SKM-1 treated with dmso at 0.1 percent for 144 hours (cell line): ENCODE data around the gene TAF10.
A peak's percentile ranks its signal among the peaks of the same experiment; 100 is the strongest.

ENCODE experiments used
- DNase-seq: peaks from one replicate; lab custom pipeline; 2025; ENCODE audit not compliant: unreplicated experiment; lab: John Stamatoyannopoulos, UW

The TAF10 gene

DNA sequence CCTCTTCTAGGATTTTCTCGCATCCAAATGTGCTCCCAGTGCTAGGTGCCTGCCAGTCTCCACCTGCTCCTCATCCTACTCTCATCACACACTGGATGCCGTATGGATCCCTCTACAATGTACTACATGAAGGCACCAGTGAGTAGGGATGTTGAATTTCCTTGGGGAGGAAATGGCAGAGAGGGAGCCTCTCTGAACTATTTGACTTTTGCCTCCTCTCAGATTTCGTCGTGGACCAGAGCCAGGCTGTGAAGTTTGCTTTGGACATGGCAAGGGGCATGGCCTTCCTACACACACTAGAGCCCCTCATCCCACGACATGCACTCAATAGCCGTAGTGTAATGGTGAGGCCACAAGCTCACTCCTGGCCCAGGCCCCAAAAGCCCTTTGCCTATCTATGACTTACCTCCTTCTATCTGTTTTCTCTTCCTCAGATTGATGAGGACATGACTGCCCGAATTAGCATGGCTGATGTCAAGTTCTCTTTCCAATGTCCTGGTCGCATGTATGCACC, 2.5 kb downstream of the TAF10 start:
- DNase-seq, result no peak

DNA sequence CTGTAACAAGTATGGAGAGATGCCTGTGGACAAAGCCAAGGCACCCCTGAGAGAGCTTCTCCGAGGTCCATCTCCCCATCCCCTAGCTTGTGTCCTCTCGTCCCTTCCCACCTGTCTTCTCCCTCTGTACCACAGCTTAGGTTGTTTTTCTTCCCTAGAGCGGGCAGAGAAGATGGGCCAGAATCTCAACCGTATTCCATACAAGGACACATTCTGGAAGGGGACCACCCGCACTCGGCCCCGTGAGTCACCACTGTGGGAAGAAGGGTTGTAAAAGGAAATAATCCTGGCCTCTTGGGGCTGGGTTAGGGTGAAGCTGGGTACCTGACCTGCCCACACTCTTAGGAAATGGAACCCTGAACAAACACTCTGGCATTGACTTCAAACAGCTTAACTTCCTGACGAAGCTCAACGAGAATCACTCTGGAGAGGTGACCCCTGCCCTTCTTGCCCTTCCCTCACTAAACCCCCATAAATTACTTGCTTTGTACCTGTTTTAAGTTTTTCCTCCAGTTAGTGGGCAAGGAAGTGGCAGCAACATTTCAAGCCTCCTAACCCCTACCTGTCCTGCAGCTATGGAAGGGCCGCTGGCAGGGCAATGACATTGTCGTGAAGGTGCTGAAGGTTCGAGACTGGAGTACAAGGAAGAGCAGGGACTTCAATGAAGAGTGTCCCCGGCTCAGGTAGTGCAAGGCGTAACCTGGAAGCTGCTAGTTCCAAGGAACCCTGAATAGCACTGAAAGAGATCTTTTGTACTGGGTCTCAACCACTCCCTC, 3.1 kb downstream of the TAF10 start:
- no peak for DNase-seq

DNA sequence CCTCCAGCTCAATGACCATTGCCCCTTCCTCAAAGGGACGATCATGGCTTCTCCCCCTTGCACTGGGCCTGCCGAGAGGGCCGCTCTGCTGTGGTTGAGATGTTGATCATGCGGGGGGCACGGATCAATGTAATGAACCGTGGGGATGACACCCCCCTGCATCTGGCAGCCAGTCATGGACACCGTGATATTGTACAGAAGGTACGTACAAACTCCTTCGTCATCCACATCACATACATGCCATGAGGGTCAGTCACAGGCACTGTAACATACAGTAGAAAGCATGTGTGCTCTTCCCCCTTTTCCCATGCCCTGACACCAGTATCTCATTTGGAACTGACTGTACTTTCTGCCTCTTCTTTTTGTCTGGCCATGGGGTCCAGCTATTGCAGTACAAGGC, 4.0 kb downstream of the TAF10 start:
- no peak for DNase-seq

DNA sequence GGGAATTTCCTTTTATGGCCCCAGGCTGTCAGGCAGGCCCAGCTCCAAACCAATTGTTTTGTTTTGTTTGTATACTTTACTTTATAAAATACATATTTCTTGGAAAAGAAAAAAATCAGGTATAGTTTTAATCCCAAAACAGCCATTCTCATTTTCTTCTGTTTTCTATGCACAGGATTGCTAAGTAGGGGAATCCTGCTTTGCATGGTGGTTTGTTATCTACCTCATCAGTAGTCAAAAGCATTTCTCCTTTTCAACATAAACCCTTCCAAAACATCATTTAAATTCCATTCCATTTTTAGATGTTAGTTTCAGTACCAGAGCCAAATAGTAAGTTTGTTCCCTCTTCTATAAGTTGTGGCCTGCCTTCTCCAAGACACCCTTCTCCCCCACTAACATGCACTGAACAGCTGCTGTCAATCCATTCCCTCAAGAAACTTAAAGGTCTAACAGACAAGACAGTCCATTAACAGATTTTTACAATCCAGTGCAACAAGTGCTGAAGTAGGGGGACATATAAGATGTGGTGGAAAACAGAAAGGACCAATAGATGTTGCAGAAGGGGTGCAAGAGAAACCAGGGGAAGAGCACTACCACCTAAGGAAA, 4.7 kb downstream of the TAF10 start:
- no peak for DNase-seq

DNA sequence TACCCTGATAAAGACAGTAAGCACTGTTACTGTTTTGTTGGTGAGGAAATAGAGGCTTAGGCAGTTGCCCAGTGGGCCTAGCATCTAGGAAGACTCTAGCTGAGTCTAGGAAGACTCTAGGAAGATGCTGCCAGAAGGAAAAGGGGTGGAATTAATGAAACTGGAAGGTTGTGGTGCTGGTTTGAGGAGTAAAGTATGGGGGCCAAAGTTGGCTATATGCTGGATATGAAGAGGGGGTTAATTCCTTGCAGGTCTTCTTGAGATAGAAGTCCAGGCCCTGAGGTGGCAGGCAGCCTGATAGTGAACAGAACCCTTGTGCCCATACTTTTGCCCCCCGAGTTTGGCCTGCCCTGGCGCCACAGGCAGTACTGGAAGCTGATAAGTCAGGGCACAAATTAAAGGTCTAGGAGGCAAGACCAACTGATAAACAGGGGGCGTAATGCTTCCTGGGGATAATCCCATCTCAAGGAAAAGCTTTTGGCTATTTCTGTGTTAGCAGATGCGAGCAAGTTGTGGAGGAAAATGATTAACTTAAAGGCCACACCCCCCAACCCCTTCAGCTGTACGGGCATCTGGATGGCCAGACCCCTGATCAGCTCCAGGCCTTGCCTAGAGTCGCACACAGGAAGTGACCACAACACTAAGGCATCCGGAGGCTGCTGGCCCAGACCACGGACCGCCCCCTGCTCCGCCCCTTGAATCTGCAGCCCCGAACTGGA, 5.4 kb downstream of the TAF10 start:
- peak; percentile 59 for DNase-seq

DNA sequence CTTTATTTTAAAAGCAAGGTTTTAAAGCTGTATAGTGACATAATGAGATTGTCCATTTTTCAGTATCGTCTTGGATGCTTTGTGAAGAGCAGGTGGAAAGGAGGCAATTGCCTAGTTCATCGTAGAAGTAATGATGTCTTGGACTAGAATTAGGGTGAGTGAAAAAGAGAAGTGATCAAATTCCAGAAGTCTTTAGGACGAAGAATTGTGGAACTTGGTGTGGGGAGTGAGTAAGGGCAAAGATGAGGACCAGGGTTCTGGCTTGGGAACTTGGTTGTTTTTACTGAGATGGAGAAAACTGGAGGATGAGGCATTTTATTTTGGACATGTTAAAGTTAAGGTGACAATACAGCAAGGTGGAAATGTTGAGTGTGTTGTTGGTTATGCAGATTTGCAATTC, 7.2 kb downstream of the TAF10 start:
- DNase-seq, result no peak

DNA sequence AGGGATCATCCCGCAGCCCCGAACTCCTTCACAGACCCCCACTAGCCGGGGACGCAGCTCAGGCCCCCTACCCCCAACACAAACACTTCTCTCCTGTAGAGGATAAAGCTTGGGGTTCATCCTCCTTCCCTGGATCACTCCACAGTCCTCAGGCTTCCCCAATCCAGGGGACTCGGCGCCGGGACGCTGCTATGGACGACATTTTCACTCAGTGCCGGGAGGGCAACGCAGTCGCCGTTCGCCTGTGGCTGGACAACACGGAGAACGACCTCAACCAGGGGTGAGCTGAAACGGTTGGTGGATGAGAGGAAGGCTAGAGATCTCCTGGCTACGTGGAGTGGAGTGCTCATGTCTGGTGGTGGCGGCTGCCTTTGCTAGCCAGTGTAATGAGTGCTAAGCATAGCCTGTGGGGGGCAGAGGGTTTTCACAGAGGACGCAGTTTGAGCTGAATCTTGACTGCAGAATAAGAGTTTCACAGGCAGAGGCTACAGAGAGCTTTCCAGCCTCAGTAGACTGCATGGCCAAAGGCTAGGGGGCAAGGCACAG, 7.9 kb downstream of the TAF10 start:
- peak; percentile 40 for DNase-seq

DNA sequence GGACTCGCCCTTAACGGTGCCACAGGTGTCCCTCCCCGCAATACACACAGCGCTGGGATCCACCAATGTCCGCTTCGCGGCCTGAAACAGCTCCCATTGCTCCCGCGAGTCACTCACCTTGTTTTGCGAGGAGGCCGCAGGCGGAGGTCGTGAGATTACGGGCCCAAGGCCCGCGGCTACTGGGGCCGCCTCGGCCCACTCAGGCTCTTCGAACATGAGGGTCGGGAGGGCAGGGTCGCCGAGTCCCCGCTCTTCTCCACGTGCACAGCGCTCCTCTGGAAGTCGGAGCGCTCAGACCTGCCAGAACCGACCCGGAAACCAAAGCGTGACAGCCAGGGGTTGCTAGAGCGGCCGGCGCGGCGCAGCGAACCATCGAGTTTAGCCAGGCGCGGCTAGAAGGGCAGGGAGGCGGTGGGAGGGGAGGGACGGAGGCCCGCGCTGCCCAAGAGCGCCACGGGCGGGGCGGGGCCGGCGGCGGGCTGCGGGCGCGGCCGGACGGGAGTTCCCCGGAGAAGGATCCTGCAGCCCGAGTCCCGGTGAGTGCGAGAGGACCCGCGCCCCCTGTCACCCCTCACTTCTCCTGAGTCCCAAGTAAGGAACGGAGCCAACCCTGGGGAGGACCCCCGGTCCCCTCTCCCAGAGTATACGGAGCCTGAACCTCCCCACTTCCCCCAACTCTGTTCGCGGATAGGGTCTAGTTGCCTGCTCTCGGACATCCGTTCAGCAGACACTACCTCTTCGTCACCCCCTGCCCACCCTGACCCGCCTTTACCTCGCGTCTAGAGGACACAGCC, 8.5 kb downstream of the TAF10 start, which contains the start of the genes ILK and RRP8:
Gene ILK, plus strand, starts transcription at position 488 of the 794 bp plus-strand sequence. CDS start 498 bp downstream, outside the sequence.
Gene RRP8, minus strand, starts transcription at position 330 of the 794 bp plus-strand sequence. Its CDS starts 114 bp downstream, at position 216.
- peak; percentile 87 for DNase-seq

DNA sequence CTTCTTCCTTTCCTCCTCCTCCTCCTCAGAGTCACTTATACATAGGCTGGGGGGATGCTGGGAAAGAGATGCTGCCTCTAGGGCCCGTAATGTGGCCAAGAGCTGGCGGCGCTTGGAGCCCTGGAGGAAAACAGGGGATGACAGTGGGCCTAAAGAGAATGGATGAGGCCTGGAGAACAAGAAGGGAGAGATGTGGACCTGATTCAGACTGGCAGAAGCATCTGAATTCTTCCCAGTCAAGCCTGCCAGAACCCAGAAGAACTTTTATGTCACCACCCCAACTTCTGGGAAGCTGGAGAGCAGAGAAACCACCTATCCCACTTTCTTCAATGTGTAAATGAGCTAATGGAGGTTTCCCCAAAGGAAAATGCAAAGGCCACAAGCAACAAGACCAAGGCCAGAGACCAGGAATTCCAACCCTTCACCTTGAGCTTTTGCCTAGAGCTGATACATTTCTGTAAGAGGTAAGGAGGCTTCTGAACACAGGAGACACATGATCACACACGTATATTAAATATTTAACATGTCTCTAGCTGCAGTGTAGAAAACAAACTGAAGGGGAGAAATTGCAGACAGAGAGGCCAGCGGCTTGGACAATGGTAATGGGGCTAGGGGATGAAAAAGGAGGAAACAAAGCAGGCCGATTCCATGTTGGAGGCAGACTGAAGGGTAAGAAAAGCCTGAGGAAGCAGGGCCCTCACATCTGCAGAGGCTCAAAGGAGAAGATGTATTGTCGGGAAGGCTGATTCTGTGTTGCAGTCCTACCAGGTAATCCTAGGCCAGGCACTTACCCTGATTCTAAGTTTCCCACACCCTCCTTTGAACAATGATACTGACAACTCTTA, 9.7 kb downstream of the TAF10 start:
- no peak for DNase-seq

DNA sequence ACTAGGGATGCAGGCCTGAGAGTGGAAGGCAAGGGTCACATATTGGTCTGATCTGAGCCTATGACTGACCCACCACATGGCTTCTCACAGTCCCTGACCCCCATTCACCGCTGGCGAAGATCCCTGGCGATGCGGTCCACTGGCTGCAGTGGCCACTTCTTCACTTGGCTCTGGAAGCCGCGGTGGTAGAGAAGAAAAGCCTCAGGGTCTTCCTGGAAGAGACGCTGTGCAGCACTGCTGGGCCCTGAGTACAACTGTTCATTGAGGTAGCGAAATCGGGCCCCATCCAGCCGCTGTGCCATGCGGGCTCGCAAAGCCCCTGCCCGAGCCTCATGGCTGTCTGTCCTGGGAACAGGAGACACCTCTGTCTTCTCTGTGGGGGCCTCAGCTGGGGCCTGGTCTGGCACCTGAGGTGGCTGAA, 11.0 kb downstream of the TAF10 start:
- DNase-seq, result no peak

DNA sequence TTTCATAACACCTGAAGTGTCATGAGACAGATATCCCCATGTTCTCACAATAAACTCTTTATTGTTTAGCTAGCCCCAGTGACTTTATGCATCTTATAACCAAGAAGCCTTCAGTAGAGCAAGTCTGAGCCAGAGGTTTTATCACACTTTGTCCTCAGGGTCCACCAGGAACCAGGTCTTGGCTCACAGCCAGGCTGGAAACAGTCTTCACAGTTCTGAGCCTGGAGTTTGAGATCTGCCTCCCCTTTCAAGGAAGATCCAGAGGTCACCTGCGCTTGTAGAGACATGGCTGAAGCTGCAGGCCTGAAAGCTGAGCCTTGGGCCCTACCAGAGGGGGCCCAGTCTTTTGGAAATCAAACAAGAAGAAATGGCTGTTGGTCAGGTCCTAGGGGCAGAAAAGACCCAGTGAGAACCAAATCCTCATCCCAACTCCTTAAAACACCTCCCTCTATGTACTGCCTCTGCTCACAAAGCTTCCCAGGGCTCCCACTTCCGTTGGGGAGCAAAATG, 12.1 kb downstream of the TAF10 start:
- DNase-seq, result no peak

DNA sequence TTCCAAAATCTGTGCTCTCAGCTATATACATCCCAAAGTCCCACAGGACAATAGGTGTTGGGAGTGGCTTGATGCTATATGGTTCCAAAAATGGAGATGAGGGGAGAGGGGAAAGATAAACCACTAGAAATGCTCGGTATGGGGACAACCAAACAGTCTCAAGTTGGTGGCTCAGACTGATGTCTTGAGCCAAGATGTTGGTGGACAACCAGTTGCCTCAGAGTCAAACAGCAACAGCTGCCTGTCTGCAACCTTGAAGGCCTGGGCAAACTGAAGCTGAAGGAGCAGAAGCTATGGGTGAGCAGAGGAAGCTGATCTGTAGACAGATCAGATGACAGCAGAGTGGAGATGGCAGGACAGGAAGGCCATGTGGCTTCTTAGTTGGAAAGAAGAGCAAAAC, 12.6 kb downstream of the TAF10 start:
- no peak for DNase-seq

DNA sequence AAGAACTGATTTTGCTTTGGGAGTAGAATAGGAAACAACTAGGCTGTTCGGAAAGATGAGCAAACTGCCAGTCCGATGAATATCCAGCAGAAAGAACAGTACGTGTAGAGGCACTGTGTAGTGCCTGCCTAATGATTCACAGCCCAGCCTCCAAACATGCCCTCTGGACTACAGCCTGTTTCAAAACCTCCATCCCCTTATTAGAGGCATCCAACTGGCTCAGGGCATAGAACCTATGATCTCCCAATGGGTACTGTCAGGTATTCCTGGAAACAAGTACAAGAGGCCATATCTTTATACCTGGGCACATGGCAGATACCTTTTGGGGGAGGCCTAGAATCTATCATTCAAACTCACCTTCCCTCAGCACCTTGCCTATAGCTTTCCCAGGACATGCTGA, 13.5 kb downstream of the TAF10 start:
- no peak for DNase-seq

DNA sequence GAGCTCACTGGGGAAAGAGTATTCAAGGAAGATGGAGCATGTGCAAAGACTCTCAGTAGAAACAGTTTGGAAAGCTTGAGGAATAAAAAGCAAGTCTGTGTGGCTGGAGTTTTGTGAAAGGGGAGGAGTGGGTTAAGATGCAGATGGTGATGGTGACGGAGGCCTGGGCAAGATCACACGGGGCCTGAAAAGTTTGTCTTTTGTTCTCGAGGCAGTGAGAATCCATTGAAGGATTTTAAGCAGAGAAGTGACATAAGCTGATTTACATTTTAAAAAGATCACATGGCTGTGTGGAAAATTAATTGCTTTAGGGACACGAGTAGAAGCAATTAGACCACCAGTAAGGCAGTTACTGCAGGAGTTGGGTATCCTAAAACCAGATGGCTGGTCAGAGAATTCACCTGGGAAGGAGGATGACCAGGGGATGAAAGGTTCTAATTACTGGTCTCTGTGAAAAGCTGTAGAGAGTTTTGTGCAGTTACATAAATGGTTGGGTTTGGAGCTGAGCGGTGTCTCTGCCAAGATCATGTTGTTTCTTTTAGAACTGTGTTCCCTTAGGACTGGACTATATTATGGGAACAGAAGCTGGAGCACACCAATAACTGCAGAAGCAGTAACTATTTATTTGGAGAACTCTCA, 15.7 kb downstream of the TAF10 start:
- DNase-seq, result no peak

DNA sequence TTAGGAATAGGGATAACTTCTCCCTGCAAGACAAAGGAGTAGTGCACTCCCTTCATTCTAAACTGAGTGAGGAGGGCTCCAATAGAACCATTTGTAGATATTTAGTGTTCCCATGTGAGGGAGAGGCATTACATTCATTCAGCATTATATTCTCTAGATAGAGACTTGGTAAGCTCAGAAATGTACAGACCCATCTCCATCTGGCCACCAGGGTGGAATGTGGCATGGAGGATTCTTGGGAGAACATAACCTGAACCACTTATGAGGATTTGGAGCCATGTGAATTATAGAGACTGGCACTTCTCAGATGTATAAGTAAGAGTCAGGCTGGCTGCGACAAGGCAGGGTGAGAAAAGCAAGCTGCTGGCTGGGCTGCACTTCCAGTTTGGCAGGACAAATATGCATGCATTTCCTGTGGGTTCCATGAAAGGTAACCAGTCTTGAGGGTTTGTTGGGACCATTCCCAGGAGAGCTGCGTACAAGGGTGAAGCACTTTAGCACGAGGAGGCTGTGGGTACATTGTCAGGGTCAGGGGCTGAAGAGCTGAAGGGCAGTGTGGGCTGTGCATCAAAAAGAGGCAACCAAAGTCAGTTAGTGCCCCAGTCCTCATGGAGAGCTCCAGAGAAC, 17.8 kb downstream of the TAF10 start:
- DNase-seq, result no peak

DNA sequence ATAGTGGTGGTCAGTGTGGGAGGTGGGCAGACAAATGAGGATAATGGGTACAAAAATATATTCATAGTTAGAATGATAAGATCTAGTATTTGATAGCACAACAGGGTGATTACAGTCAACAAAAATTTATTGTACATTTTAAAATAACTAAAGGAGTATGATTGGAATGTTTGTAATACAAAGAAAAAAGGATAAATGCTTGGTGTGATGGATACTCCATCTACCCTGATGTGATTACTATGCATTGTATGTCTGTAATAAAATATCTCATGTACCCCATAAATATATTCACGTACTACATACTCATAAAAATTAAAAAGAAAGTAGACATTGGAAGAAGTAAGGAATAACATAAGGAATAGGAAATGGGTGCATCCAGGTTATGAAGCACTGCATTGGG, 24.0 kb downstream of the TAF10 start:
- no peak for DNase-seq

DNA sequence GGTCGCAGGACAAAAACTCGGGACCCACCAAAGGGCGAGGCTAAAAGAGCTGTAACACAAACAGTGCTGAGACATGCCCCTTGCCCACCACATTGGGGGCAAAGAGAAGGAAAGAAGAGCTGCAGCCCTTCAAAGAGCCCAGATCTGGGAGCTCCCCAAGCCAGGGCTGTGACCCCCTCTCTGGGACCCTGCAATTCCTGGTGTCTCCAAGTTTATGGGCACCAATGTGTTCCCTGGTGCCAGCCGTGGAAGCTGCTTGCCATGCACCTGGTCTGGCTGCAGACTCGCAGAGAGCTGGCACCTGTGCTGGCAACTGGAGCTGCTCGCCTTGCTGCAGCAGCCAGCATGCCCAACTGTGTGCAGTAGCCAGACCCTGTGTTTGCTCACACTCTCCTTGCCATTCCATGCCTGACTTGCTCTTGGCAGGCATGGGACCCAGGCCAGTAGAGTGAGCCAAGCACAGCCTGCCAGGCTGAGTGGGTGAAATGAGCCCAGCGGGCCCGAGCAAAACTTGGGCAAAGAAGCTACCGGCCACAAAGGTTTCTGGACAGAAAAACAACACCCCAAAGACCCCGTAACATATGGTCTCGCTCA, 24.6 kb downstream of the TAF10 start:
- no peak for DNase-seq
